Measurements from ENCODE around the gene FAT3.

The FAT3 gene

GRCh38 chr11:92224407-92225124, at the start of gene FAT3:
FAT3 (plus strand) TSS chr11:92224818; CDS start chr11:92352113, 127,295 bp downstream.
- DNase-seq: no peak
- in situ Hi-C loops (cut with MboI; ENCODE audit: low pct_unique_long_range_greater_than_20kb, low sequenced_read_pairs): no loop called here

DNA sequence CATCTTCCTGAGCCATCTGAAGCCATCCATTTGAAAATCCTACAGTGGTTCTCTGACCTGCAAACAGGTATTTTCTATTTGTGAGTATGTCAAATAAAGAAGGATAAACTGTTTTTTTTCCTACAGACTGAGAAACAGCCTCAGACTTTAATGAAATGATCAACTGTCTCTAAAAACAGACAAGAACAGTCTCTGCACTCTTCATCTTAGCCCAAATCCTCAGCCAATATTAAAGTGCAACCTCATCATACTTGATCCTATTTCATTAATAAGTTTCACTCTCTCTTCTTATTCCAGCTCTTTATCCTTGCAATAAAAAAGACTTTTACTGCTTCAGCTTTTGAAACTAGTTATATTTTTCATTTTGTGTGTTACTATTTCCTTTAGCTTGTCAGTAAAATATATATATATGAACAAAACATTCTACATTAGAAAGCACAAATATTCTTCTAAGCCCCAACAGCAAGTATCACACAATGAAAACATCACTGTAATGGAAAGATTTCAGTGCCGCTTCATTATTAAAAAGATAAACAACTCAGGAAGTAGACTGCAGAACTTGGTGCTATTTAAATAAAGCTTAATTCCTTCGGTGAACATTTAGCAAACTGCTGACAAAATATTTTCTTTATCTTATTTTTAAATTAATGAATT, 45.5 kb upstream of the FAT3 start:
- in situ Hi-C loops (cut with MboI; ENCODE audit: low pct_unique_long_range_greater_than_20kb, low sequenced_read_pairs): no loop called here

GRCh38 chr11:92180226-92180625, 44.4 kb upstream of the FAT3 start:
- in situ Hi-C loops (cut with MboI; ENCODE audit: low pct_unique_long_range_greater_than_20kb, low sequenced_read_pairs): no loop called here
- no peak for DNase-seq

More for the DNA sequence above, 45.5 kb upstream of the FAT3 start:
- no peak for DNase-seq

DNA sequence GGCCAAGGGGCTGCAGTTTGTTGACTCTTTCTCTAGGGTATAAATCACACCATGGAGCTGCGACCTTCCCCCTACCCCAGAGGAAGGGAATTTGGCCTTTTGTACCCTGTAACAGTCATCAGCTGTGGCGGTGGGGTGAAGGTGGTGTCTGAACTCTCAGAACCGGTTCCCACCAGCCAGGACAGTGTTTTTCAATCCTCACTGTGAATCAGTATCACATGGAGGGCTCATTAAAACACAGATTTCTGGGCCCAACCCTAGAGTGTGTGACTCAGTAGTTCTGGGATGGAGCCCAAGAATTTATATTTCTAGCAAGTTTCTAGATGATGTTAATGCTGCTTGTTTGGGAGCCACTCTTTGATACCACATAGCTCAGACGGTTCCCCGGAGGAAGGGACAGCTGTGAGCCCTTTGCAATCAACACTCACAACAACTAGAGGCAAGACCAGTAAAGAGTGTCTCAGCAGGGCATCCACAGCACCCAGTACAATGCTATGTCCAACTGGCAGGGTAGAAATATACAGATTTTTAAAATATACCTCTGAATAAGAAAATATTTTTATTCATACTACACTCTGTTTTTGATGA, 43.9 kb upstream of the FAT3 start:
- DNase-seq: no peak
- in situ Hi-C loops (cut with MboI; ENCODE audit: low pct_unique_long_range_greater_than_20kb, low sequenced_read_pairs): no loop called here

DNA sequence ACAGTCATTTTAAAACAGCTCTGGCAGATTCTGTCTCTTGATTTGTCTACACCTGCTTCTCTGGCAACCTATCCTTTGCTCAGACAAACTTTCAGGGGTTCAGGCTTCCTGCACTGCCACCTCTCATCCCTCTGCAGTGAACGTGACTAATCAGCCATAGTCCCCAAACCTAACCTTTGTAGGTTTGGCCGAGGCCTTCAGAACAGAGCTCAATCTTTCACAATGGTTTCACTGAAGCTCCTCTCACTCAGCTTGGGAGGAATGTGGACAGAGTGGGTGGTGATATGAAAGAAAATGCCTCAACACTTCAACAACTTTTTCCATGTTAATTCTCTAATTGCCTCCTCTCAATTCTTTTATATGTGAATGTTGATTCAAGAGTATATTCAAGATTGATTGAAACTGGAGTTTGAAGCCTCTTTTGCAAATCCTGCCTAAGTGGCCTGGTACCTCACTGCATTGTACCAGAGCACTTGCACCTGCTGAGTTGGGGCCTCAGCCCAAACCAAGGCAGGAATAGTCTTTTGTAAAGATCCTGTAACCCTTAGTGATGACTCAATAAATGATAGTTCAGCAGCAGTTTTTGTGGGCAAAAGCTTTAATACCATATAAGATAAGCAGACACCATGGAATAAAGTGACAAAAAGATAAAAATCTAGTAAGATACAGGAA, 33.9 kb upstream of the FAT3 start:
- in situ Hi-C loops (cut with MboI; ENCODE audit: low pct_unique_long_range_greater_than_20kb, low sequenced_read_pairs): no loop called here
- no peak for DNase-seq

GRCh38 chr11:92192141-92192540, 32.5 kb upstream of the FAT3 start:
- in situ Hi-C loops (cut with MboI; ENCODE audit: low pct_unique_long_range_greater_than_20kb, low sequenced_read_pairs): no loop called here
- DNase-seq: no peak

DNA sequence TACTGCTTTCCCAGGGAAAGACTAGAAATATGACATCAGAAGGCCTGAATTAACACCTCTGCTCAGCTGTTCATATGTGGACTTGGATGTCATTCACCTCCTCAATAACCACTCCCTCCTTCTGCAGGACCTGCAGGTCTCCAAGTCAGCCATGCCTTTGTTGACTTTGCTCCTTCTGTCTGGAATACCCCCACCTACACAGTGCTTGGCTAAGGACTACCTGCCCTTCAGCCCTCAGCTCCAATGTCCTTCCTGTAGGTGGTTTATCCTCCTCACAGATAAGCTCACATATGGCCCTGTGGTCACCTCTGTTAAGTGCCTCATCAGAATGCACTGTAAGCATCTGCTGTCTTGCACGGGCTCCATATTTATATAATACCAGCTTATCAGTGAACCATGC, 26.4 kb upstream of the FAT3 start:
- in situ Hi-C loops (cut with MboI; ENCODE audit: low pct_unique_long_range_greater_than_20kb, low sequenced_read_pairs): no loop called here
- no peak for DNase-seq

DNA sequence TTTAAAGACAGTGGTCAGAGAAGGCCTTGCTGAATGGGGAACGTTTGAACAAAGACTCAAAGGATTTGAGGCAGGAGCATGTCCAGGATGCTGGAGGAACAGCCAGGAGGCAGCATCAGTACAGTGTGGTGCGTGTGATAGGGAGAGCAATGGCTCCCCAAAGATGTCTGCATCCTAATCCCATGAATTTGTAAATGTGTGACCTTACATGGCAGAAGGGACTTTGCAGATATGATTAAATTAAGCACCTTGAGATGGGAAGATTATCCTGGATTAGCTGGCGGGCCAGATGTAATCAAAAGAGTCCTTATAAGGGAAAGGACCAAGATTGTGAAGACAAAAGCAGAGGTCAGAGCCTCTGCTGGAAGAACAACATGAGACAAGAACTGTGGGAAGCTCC, 24.6 kb upstream of the FAT3 start:
- in situ Hi-C loops (cut with MboI; ENCODE audit: low pct_unique_long_range_greater_than_20kb, low sequenced_read_pairs): no loop called here
- DNase-seq: no peak

- DNase-seq: no peak
- in situ Hi-C loops (cut with MboI; ENCODE audit: low pct_unique_long_range_greater_than_20kb, low sequenced_read_pairs): no loop called here
Observed at GRCh38 chr11:92204731-92205130, 19.9 kb upstream of the FAT3 start.

DNA sequence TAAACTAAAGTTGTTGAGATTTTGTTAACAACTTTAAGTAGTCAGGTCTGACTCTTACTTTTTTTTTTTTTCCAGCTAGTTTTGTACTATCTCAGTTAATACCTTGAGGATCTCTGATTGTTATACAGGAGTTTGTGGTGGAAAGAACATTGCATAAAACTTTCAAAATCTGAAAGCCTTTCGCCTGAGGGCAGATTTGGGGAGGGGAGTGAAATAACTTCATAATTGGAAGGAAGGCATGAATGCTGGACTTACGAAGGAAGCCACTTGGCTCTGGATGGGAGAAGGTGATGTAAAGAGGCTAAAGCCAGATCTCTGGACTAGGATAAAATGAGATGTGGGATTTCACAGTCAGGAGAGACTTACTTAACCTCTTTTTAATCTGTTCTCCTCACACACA, 18.2 kb upstream of the FAT3 start:
- no peak for DNase-seq
- in situ Hi-C loops (cut with MboI; ENCODE audit: low pct_unique_long_range_greater_than_20kb, low sequenced_read_pairs): no loop called here

DNA sequence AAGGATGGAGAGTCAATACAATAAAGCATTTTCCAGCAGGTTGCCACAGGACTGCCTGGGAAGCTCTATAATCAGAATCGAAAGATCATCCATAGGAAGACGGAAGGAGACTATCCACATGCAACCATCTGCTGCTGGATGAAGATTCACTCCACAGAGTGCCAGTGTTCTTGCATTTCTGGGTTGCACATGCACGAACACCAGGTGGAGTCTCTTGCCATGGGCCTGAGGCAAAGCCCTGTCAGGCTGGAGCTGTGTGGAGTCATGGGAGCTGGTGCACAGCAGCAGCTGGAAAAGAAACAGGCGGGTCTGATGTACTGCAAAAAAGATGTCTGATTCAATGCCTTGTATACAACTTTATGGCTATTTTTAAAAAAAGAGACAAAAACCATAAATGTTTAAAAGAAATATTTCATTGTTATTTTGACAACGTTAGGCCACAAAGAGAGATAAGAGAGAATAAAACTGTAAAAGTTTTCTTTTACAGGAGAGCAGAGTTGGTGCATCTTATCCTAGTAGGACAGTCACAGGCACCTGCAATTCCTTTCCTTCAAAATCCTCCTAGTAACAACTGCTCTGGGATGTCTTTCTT, 12.9 kb upstream of the FAT3 start:
- in situ Hi-C loops (cut with MboI; ENCODE audit: low pct_unique_long_range_greater_than_20kb, low sequenced_read_pairs): no loop called here
- DNase-seq: no peak

- no peak for DNase-seq
- in situ Hi-C loops (cut with MboI; ENCODE audit: low pct_unique_long_range_greater_than_20kb, low sequenced_read_pairs): no loop called here
Observed at GRCh38 chr11:92212530-92212929, 12.1 kb upstream of the FAT3 start.

DNA sequence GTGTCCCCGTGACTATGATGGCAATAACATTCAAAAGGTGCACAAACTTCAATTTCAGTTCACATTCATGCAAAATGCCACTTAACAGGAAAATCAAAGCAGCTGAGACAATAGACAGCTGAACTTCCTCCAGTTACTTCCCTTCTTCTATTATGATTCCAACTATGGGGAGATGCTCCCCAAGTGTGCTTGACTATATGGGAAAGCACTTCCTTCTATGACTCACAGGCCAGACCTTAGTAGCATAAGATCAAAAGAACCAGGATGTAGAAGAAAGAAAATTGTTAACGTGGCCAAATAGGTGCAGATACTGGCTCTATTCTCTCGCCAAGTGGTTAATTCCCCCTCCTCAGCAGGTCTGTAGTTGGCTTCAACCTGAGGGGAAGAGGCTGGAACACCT, 7.8 kb upstream of the FAT3 start:
- no peak for DNase-seq
- in situ Hi-C loops (cut with MboI; ENCODE audit: low pct_unique_long_range_greater_than_20kb, low sequenced_read_pairs): no loop called here

- in situ Hi-C loops (cut with MboI; ENCODE audit: low pct_unique_long_range_greater_than_20kb, low sequenced_read_pairs): no loop called here
Observed at GRCh38 chr11:92219476-92219875, 5.1 kb upstream of the FAT3 start.

GRCh38 chr11:92222701-92223100, 1.9 kb upstream of the FAT3 start:
- in situ Hi-C loops (cut with MboI; ENCODE audit: low pct_unique_long_range_greater_than_20kb, low sequenced_read_pairs): no loop called here
- no peak for DNase-seq

More at GRCh38 chr11:92219476-92219875, 5.1 kb upstream of the FAT3 start:
- no peak for DNase-seq

DNA sequence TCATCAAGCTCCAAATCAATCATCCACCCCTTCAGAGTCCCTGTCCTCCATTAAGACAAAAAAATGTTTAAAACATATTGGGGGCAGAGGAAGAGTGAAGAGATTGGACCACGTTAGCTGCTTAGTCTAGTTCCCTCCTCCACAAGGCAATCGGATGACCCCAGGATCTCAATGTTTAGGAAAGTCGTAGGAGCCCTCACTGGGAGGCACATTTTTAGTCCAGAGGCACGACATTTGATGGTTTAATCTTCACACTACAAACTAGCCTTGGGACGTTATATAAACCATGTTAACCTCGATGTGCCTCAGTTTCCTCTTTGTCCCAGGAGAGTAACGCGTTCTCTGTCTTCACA, 588 bp upstream of the FAT3 start:
- in situ Hi-C loops (cut with MboI; ENCODE audit: low pct_unique_long_range_greater_than_20kb, low sequenced_read_pairs): no loop called here
- no peak for DNase-seq

DNA sequence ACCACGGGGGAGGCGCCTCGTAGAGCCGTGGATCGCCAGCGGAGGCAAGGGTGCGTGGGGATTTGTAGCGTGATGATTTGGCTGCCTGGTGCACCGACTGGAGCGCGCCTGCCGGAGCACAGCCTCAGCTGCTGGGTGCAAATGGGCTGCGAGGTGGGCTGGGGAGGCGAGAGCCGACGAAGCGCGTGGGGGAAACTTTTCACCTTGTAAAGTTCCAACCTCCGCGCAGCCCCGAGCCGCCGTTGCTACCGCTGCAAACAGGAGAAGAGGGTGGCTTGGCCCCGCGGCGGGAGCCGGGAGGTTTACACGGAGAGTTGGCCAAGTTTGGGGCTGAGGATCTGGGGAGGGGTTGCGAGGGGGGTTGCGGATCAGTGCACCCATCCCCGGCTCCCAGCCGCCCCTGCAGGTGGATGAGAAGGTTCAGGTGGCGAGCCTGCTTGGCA, 528 bp downstream of the FAT3 start:
- no peak for DNase-seq
- in situ Hi-C loops (cut with MboI; ENCODE audit: low pct_unique_long_range_greater_than_20kb, low sequenced_read_pairs): no loop called here

DNA sequence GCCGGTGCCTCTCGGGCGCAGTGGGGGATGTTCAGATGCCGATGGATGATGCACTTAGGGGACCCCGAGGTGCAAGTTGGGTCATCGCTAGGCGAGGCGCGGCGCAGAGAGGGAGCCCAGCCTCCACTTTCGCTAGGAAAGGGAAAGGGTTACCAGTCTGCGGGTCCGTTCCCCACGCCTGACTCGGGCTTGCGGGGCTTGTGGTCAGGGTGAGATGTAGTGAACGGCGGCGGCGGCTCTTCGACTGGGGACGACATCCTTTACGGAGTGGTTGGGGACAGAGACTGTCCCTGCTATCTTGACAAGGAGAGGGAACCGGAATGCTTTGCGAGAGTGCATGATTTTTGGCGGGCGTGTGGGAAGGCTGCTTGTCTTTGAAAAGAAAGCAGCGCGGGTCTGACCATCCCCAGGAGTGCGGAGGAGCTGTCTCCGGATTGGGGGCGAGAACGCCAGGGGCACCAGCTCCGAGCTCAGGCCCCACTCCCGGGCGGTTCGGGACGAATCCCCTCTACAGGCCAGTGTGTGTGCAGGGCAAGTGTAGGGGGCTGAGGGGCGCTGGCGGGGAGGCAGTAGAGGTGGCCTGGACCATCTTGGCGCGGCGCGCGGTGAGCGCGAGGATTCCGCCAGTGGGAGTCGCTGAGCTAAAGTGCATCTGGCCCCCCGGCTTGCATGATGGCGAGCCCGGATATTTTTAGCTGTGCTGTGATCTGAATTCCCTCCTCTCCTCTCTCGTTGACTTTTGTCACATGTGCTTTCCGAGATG, 1.1 kb downstream of the FAT3 start:
- DNase-seq: no peak

More for the DNA sequence above, 1.1 kb downstream of the FAT3 start:
- in situ Hi-C loops (cut with MboI; ENCODE audit: low pct_unique_long_range_greater_than_20kb, low sequenced_read_pairs): no loop called here
